Panc1 (cell line): ENCODE measurements around the gene SYCE3. TPM values are rescaled to one million over a fixed set of nuclear protein-coding genes. Genes with fewer than 3 reads are reported as not detected.

Source experiments
- ATAC-seq: fragments of 200-7000 bp; cut with Tn5 transposase; 2 replicates; pipeline ENCODE4 v1.9.1; 2020; ENCODE audit warnings: mild to moderate bottlenecking, moderate library complexity
- BruUV-seq: library from RNA; stranded (reverse); fragments of 400-500 nt; replicated peaks from 2 replicates; lab custom pipeline; 2021; lab: Mats Ljungman, UMichigan
- CTCF ChIA-PET: fragments of 300-600 bp; sonication (Branson Sonifier 250); formaldehyde crosslinking; loops from one replicate; lab custom pipeline; 2022; ENCODE audit warnings: antibody characterized with exemption; lab: Charles Lee
- POLR2A ChIA-PET: fragments of 300-600 bp; sonication (Branson Sonifier 250); formaldehyde crosslinking; loops from one replicate; lab custom pipeline; 2022; ENCODE audit warnings: antibody characterized with exemption; lab: Charles Lee
- DNase-seq: peaks from one replicate; pipeline ENCODE4 v3.0.0-alpha.2; 2010; ENCODE audit warnings: low read depth, low spot score
- H3K27ac ChIP-seq: 2 replicates; pipeline ENCODE4 v1.5.1; 2011; ENCODE audit warnings: mild to moderate bottlenecking, low read length, inconsistent platforms
- H3K27me3 ChIP-seq: fragments of 200-500 bp; sonication (Bioruptor generic); 2 replicates; pipeline ENCODE4 v1.6.0; 2014; ENCODE audit warnings: low read length, inconsistent platforms; ENCODE audit not compliant: control insufficient read depth, insufficient read depth
- H3K36me3 ChIP-seq: fragments of 200-500 bp; sonication (Bioruptor generic); 2 replicates; pipeline ENCODE4 v1.5.1; 2014; ENCODE audit warnings: inconsistent platforms, mild to moderate bottlenecking, low read length, moderate library complexity; ENCODE audit not compliant: control insufficient read depth, insufficient read depth
- H3K4me1 ChIP-seq: 2 replicates; pipeline ENCODE4 v1.5.1; 2011; ENCODE audit warnings: inconsistent platforms, mild to moderate bottlenecking, low read length, moderate library complexity; ENCODE audit not compliant: control insufficient read depth, insufficient read depth
- H3K4me3 ChIP-seq, 2 experiments: 2 replicates each; pipeline ENCODE4 v1.5.1; 2011 to 2012; ENCODE audit warnings: low read depth in 2 of 2, low read length in 2 of 2, mild to moderate bottlenecking in 2 of 2, inconsistent platforms in 1 of 2, moderate library complexity in 1 of 2
- H3K9me3 ChIP-seq: fragments of 200-500 bp; sonication (Bioruptor generic); 2 replicates; pipeline ENCODE4 v1.5.1; 2014; ENCODE audit warnings: low read depth, mild to moderate bottlenecking, inconsistent platforms, low read length, moderate library complexity; ENCODE audit not compliant: control insufficient read depth, insufficient read depth
- POLR2AphosphoS5 ChIP-seq: IDR thresholded peaks from 2 replicates; pipeline ENCODE4 v1.6.1; 2012; ENCODE audit warnings: mild to moderate bottlenecking, low read depth, low read length, moderate library complexity
- SIN3A ChIP-seq: IDR thresholded peaks from 2 replicates; pipeline ENCODE4 v1.6.1; 2012; ENCODE audit warnings: low read depth, mild to moderate bottlenecking, low read length, moderate library complexity, borderline replicate concordance; ENCODE audit not compliant: insufficient read depth
- TCF7L2 ChIP-seq: IDR thresholded peaks from 2 replicates; pipeline ENCODE4 v1.6.1; 2011; ENCODE audit warnings: mild to moderate bottlenecking, low read depth, low read length, inconsistent platforms
- in situ Hi-C: cut with HindIII; loops from 2 replicates; pipeline ENCODE4 v1.10.0; 2016; ENCODE audit warnings: low sequenced_read_pairs, low pct_unique_long_range_greater_than_20kb
- intact Hi-C: fragments of 100-400 bp; cut with micrococcal nuclease; formaldehyde crosslinking; loops from one replicate; pipeline ENCODE4 v1.10.0; 2022; ENCODE audit not compliant: unreplicated experiment
- total RNA-seq: library from RNA; stranded (reverse); gene quantifications from one replicate; pipeline ENCODE4 v1.2.1, GENCODE V29; 2021; ENCODE audit not compliant: unreplicated experiment
- TF ChIP-seq, protein P1 (sequence below), 2 experiments: IDR thresholded peaks; 2 replicates each; pipeline ENCODE4 v1.6.1; 2011 to 2012; ENCODE audit warnings: low read depth in 2 of 2, control low read depth in 1 of 2, low read length in 1 of 2, mild to moderate bottlenecking in 1 of 2, moderate library complexity in 1 of 2; ENCODE audit not compliant: insufficient read depth in 1 of 2
- TF ChIP-seq, protein P2 (sequence below): fragments of 450-650 bp; IDR thresholded peaks from 2 replicates; pipeline ENCODE4 v1.5.1; 2017; ENCODE audit warnings: mild to moderate bottlenecking

The SYCE3 gene
- total RNA-seq, 1 experiment from 2014 or later: not detected

DNA sequence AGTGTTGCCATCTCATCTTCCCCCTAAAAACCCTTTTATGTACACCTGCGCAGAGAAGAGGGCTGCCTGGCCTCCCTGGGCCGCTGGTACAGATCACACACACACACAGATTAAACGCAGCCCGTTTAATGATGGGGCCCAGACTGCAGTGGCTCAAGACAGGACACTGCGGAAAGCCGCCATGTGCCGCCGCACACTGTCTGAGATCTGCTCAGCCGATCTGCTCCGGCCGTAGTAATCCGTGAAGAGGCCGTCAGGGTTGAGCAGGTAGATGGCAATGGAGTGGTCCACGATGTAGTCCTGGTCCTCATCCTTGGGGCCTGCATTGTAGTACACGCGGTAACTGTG lies 39.3 kb downstream of the SYCE3 start:
- Histone ChIP-seq H3K36me3 (no peaks in the 10 kb centered on the region; the same call in 1 of the 2 replicates), H3K9me3 (no peaks in the 10 kb centered on the region), H3K4me1 (peaks cover 4% of the 10 kb centered on the region; the same call in 1 of the 2 replicates), H3K4me3 (no peak overlapping the region), H3K27ac (no peak overlapping the region), H3K27me3 (no peaks in the 10 kb centered on the region)
- intact Hi-C loops (no loop called here), in situ Hi-C loops (no loop called here)
- DNase-seq (no peak), ATAC-seq (no peak)
- ChIA-PET CTCF (no interaction called here), POLR2A (no interaction called here)
- TF ChIP-seq TCF7L2: no peak
- TF ChIP-seq, protein P1, sequence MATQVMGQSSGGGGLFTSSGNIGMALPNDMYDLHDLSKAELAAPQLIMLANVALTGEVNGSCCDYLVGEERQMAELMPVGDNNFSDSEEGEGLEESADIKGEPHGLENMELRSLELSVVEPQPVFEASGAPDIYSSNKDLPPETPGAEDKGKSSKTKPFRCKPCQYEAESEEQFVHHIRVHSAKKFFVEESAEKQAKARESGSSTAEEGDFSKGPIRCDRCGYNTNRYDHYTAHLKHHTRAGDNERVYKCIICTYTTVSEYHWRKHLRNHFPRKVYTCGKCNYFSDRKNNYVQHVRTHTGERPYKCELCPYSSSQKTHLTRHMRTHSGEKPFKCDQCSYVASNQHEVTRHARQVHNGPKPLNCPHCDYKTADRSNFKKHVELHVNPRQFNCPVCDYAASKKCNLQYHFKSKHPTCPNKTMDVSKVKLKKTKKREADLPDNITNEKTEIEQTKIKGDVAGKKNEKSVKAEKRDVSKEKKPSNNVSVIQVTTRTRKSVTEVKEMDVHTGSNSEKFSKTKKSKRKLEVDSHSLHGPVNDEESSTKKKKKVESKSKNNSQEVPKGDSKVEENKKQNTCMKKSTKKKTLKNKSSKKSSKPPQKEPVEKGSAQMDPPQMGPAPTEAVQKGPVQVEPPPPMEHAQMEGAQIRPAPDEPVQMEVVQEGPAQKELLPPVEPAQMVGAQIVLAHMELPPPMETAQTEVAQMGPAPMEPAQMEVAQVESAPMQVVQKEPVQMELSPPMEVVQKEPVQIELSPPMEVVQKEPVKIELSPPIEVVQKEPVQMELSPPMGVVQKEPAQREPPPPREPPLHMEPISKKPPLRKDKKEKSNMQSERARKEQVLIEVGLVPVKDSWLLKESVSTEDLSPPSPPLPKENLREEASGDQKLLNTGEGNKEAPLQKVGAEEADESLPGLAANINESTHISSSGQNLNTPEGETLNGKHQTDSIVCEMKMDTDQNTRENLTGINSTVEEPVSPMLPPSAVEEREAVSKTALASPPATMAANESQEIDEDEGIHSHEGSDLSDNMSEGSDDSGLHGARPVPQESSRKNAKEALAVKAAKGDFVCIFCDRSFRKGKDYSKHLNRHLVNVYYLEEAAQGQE (IDR thresholded peaks at IDR 0.05; ENCODE audit: insufficient read depth in 1 of 2, low read depth in 2 of 2, low read length in 1 of 2): no peak
- TF ChIP-seq, protein P2, sequence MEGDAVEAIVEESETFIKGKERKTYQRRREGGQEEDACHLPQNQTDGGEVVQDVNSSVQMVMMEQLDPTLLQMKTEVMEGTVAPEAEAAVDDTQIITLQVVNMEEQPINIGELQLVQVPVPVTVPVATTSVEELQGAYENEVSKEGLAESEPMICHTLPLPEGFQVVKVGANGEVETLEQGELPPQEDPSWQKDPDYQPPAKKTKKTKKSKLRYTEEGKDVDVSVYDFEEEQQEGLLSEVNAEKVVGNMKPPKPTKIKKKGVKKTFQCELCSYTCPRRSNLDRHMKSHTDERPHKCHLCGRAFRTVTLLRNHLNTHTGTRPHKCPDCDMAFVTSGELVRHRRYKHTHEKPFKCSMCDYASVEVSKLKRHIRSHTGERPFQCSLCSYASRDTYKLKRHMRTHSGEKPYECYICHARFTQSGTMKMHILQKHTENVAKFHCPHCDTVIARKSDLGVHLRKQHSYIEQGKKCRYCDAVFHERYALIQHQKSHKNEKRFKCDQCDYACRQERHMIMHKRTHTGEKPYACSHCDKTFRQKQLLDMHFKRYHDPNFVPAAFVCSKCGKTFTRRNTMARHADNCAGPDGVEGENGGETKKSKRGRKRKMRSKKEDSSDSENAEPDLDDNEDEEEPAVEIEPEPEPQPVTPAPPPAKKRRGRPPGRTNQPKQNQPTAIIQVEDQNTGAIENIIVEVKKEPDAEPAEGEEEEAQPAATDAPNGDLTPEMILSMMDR: no peak
- no TSS peak for BruUV-seq

DNA sequence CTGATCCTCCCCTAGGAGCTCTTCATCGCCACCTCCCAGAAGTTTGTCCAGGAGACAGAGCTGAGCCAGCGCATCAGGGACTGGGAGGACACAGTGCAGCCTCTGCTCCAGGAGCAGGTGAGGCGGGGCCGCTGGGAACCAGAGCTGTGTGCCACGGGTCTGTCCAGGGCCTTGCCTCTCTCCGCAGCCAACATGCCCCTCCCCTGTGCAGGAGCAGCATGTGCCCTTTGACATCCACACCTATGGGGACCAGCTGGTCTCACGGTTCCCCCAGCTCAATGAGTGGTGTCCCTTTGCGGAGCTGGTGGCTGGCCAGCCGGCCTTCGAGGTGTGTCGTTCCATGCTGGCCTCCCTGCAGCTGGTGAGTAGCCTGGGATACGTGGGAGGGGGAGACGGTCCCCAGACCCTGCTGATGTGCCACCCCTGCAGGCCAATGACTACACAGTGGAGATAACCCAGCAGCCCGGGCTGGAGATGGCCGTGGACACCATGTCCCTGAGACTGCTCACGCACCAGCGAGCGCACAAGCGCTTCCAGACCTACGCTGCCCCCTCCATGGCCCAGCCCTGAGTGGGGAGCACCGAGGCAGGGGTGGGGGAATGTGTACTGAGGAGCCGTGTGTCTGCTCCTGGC lies 39.8 kb downstream of the SYCE3 start:
- intact Hi-C loops: no loop called here
- DNase-seq: no peak
- POLR2A ChIA-PET: interaction anchor here (0.6 kb wide), 1 partner anchor 15 kb away, joined by 3 read pairs; the partner anchor contains the start of gene NCAPH2
- no peaks in the 10 kb centered on the region; the same call in 1 of the 2 replicates for H3K36me3 ChIP-seq
- BruUV-seq: no TSS peak
- H3K4me1 ChIP-seq: peaks cover 4% of the 10 kb centered on the region; the same call in 1 of the 2 replicates
- in situ Hi-C loops: no loop called here
- H3K9me3 ChIP-seq: no peaks in the 10 kb centered on the region
- H3K27ac ChIP-seq: no peak overlapping the region
- CTCF ChIA-PET: interaction anchor here (0.5 kb wide), 1 partner anchor 13 kb away, joined by 3 read pairs; no protein-coding TSS in a partner anchor
- H3K4me3 ChIP-seq: no peak overlapping the region
- ATAC-seq: no peak
- TF ChIP-seq SIN3A: no peak
- TF ChIP-seq, protein P2: no peak
- no peak for TF ChIP-seq TCF7L2
- TF ChIP-seq, protein P1 (IDR thresholded peaks at IDR 0.05; ENCODE audit: insufficient read depth in 1 of 2, low read depth in 2 of 2, low read length in 1 of 2): no peak
- no peak for TF ChIP-seq POLR2AphosphoS5
- no peaks in the 10 kb centered on the region for H3K27me3 ChIP-seq
